OCI-LY7 (cell line): ENCODE measurements around the gene MED13.

ENCODE experiments used
- EZH2phosphoT487 ChIP-seq: fragments of 200-600 bp; sonication (generic); IDR thresholded peaks from 2 replicates; pipeline ENCODE4 v1.6.1; 2018; ENCODE audit warnings: low read depth, borderline replicate concordance, mild to moderate bottlenecking, mixed run types, antibody characterized with exemption, low read length, moderate library complexity, mixed read lengths
- TF ChIP-seq, protein P1 (sequence below): fragments of 200-600 bp; sonication (generic); conservative IDR thresholded peaks from 2 replicates; pipeline ENCODE4 v1.5.1; 2014; ENCODE audit warnings: mild to moderate bottlenecking, antibody characterized with exemption, low read length, moderate library complexity, mixed read lengths

DNA sequence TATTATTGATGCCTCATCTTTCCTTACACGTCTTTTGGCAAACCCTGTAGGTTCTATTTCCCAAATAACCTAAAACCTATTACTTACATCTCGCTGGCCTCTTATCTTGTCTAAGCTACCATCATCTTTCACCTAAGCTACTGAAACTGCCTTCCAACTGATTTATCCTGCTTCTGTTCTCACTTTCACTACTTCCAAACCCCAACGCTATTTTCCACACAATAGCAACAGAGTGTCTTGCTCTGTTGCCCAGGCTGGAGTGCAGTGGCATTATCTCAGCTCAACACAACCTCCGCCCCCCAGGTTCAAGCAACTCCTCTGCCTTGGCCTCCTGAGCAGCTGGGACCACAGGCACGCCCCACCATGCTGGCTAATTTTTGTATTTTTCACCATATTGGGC lies 84.5 kb downstream of the MED13 start:
- TF ChIP-seq, protein P1, sequence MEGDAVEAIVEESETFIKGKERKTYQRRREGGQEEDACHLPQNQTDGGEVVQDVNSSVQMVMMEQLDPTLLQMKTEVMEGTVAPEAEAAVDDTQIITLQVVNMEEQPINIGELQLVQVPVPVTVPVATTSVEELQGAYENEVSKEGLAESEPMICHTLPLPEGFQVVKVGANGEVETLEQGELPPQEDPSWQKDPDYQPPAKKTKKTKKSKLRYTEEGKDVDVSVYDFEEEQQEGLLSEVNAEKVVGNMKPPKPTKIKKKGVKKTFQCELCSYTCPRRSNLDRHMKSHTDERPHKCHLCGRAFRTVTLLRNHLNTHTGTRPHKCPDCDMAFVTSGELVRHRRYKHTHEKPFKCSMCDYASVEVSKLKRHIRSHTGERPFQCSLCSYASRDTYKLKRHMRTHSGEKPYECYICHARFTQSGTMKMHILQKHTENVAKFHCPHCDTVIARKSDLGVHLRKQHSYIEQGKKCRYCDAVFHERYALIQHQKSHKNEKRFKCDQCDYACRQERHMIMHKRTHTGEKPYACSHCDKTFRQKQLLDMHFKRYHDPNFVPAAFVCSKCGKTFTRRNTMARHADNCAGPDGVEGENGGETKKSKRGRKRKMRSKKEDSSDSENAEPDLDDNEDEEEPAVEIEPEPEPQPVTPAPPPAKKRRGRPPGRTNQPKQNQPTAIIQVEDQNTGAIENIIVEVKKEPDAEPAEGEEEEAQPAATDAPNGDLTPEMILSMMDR = no peak
- no peak for TF ChIP-seq EZH2phosphoT487
